COLO829 (cell line): Measurements from ENCODE around the gene MYH3.

ENCODE experiments used
- DNase-seq: peaks from one replicate; pipeline ENCODE4 v3.0.0; 2012; ENCODE audit warnings: low spot score

MYH3 gene

DNA sequence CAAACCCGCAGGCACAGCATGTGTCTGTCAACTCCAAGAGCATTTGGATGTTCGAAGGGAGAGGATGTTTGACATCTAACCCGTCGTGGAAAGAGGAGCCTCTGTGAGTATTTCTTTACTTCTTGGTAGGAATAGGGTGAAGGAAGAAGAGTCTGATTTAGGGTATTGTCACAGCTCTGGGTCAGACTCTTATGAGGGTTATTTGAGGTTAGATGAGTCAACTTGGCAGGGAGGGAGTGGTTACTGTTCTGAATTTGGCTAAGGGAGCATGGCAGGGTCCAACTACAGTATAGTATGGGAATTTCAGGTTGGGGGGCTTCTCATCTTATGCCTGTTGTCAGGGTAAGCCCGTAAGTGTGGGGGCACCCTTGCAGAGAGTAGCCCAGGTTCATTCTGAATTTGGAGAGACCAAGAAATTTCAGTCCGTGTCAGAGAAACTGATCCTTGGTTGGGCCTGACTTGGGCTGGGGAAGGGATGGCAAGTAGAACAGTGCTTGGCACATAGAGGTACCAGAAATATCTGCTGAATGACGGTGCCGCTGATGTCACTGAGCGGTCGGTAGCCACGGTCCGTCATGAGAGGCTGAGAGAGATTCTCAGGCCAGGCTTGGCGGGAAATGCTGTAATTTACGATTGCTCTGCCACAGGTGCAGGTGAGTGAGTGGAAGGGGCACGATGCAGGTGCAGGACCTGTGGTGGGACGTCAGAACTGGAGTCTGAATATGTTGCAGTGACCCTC, 43.2 kb downstream of the MYH3 start:
- no peak for DNase-seq

GRCh38 chr17:10612957-10613744, 44.0 kb downstream of the MYH3 start:
- DNase-seq = no peak

- DNase-seq = no peak
Measured at GRCh38 chr17:10610884-10611283, 46.2 kb downstream of the MYH3 start.

GRCh38 chr17:10608244-10608643, 48.9 kb downstream of the MYH3 start:
- DNase-seq = no peak

- no peak for DNase-seq
Measured at GRCh38 chr17:10606110-10606509, 51.0 kb downstream of the MYH3 start.

DNA sequence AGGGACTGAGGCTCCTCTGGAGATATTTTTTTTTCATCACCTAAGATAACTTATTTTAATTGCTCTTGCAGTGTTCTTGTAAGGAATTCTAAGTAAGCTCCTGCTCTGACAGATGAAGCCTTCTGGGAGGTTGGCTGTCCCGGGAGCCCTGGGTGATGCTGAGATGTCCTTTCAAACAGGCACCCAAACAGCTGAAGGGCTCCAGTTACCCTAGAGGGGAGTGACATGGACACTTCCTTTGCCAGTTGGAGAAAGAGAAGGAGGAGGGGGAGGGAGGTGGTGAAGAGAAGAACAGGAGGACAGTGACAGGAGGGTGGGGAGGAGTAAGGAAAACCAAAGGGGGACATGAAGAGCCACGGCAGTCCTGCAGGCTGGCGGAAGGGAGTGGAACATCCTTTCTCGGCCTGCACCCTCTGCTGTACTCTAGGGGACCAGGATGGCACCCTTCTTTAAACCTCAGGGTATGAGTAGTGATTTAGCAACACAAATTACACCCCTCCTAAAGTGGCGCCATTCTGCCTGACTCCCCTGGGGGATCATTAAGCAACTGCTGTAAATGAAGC, 51.8 kb downstream of the MYH3 start:
- DNase-seq = no peak

GRCh38 chr17:10604521-10604920, 52.6 kb downstream of the MYH3 start:
- DNase-seq = no peak

- no peak for DNase-seq
Measured at GRCh38 chr17:10603931-10604330, 53.2 kb downstream of the MYH3 start.

DNA sequence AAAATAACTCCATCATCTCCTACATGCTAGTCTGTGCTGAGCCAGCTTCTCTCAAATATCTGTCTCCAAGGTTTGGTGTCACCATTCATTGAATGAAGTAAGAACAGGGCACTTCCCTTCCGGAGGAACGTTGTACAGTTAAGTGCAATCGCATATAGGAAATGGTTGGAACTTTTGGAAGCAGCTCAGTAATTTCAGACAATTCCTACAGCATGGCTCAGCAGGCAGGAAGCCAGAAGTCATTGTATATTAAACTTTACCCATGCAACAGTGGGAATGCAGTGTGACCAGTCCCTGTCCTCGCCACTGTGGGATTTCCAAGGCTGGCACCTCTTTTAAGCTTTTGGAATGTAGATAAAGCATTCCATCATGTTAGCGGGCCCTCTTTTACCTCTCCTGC, 56.5 kb downstream of the MYH3 start:
- DNase-seq = no peak

GRCh38 chr17:10598621-10599020, 58.5 kb downstream of the MYH3 start:
- DNase-seq = no peak

GRCh38 chr17:10589553-10590145, 67.5 kb downstream of the MYH3 start:
- DNase-seq = no peak

DNA sequence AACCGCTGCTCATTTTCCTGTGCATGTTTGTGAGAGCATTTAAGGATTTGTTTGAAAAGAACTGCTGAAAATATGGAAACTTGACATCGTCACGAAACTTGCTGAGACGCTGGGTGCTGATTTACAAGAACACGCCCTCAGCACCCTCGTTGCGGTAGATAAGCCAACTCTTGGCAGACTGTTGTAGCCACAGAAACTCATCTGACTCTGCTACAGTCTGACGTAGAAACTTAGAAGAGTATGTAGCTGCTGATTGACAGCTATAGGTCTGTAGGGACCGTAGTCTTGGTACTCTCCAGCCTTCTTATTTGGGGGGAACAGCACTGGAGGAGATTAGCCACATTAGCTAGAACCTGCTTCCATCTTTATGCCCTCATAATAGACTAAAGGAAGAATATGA, 71.6 kb downstream of the MYH3 start:
- no peak for DNase-seq

DNA sequence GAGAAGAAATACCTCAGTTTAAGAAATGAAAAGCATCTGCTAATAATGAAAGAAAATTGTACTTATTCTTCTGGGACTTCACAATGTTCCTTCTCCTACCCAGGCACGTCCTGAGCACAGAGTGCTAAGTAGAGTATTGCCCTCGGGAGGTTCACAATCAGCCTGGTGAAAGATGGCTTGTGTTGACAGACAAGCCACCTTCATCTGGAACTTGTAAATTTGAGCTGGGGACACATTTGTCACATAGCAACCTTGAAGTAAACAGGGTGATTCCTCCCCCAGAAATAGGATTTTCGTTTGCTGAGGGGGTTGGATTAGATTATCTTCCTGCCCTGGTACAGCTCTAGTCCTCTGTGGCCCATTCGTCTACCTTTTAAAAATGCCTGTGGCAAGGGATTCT, 73.3 kb downstream of the MYH3 start:
- DNase-seq = no peak

GRCh38 chr17:10579270-10579669, 77.8 kb downstream of the MYH3 start:
- peak; percentile 14 for DNase-seq
